ENCODE results near the gene GLIS2. TPM values are rescaled to one million over a fixed set of nuclear protein-coding genes. Genes with fewer than 3 reads are reported as not detected.

The GLIS2 gene
- total and polyA plus RNA-seq, 2 donors: 0.85 to 3.0 TPM

DNA sequence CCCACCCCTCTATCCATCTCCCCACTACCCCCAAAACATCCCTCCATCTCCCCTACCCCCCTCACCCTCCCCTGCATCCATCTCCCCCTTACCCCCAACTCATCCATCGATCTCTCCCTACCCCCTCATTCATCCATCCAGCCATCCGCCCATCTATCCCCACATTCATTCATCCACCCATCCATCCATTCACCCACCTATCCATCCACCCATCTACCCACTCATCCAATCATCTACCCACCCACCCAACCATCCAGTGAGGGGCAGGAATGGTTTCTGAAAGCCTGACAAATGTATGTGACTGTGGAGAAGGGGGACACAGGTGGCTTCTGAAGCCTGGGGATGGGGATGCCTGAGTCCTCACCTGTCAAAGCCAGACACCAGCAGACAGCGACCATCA lies 44.0 kb downstream of the GLIS2 start:
- peaks cover 43 to 62% of the 10 kb centered on the region in 2 donors for H3K36me3 ChIP-seq (ENCODE audit: control insufficient read depth in 2 of 2, insufficient read depth in 2 of 2, low read length in 1 of 2)
- H3K9me3 ChIP-seq (ENCODE audit: control insufficient read depth in 2 of 2, insufficient read depth in 1 of 2, low read length in 1 of 2): peaks cover 0 to 2% of the 10 kb centered on the region in 2 donors
- H3K4me3 ChIP-seq (ENCODE audit: low read length in 2 of 2): no peak overlapping the region
- 96% methylated on average over 3 of the region's 3 CpGs for WGBS
- H3K27ac ChIP-seq (ENCODE audit: low read depth in 1 of 2, low read length in 1 of 2): no peak overlapping the region
- no peaks in the 10 kb centered on the region for H3K27me3 ChIP-seq (ENCODE audit: control insufficient read depth in 2 of 2, insufficient read depth in 1 of 2, low read length in 1 of 2)
- H3K4me1 ChIP-seq (ENCODE audit: control insufficient read depth in 2 of 2, insufficient read depth in 2 of 2, low read length in 2 of 2): no peaks in the 10 kb centered on the region
- no peak for DNase-seq (ENCODE audit: low read depth in 6 of 9, low spot score in 9 of 9)

DNA sequence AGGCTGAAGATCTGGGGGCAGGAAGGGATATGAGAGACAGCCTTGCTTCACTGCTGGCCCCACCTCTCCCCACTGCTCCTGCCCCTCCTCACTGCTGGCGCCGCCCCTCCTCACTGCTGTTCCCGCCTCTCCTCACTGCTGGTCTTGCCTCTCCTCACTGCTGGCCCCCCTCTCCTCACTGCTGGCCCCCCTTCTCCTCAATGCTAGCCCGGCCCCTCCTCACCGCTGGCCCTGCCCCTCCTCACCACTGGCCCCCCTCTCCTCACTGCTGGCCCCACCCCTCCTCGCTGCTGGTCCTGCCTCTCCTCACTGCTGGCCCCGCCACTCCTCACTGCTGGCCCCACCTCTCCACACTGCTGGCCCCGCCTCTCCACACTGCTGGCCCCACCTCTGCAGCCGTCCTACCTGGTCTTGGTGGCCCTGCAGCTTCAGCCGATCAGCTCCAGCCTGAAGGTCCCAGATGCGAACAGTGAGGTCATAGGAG lies 44.7 kb downstream of the GLIS2 start:
- Histone ChIP-seq H3K36me3 (ENCODE audit: control insufficient read depth in 2 of 2, insufficient read depth in 2 of 2, low read length in 1 of 2) (peaks cover 43 to 64% of the 10 kb centered on the region in 2 donors), H3K4me3 (ENCODE audit: low read length in 2 of 2) (no peak overlapping the region), H3K27me3 (ENCODE audit: control insufficient read depth in 2 of 2, insufficient read depth in 1 of 2, low read length in 1 of 2) (no peaks in the 10 kb centered on the region), H3K4me1 (ENCODE audit: control insufficient read depth in 2 of 2, insufficient read depth in 2 of 2, low read length in 2 of 2) (no peaks in the 10 kb centered on the region), H3K9me3 (ENCODE audit: control insufficient read depth in 2 of 2, insufficient read depth in 1 of 2, low read length in 1 of 2) (peaks cover 0 to 2% of the 10 kb centered on the region in 2 donors), H3K27ac (ENCODE audit: low read depth in 1 of 2, low read length in 1 of 2) (no peak overlapping the region)
- DNase-seq (ENCODE audit: low read depth in 6 of 9, low spot score in 9 of 9): no peak
- WGBS: 97% methylated on average over 11 of the region's 11 CpGs

DNA sequence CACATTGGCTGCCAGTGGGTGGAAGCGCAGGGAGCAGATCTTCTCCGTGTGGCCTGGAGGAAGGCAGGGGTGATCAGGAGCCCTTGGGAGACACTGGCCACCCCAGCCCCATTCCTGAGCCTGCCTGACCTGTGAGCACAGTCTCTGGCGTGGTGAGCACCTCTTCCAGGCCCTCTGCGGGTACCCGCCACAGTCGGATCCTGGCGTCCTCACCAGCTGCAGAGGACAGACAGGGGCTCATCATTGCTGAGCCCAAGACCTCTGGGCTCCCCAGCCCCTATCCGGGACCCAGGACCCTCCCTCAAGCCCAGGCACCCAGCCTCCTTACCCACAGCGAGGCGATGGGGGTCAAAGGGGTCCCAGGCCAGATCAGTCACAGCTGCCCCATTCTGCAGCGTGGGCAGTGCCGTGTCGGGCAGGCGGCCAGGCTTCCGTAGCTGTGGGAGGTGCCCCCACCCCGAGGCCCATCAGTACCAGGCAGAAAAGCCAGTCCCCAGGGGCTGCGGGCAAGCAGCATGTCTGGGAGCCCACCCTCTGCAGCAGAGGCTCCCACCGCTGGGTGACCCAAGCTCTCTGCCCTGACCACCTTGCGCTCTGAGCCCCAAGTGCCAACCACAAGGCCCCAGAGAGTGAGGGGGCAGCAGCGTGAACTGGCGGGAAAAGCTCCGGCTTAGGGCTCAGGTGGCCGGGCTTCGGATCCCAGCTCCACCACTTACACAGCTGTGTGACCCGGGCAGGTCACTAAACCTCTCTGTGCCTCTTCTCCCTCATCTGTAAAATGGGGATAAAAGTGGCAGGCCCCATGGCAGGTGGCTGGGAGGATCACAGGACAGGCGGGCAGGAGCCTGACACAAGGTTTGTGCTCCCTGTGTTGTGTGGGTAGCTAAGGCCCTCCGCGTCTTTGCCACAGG lies 45.4 kb downstream of the GLIS2 start:
- no peak for DNase-seq (ENCODE audit: low read depth in 6 of 9, low spot score in 9 of 9)
- Histone ChIP-seq H3K27ac (ENCODE audit: low read depth in 1 of 2, low read length in 1 of 2) (no peak overlapping the region), H3K27me3 (ENCODE audit: control insufficient read depth in 2 of 2, insufficient read depth in 1 of 2, low read length in 1 of 2) (no peaks in the 10 kb centered on the region), H3K4me1 (ENCODE audit: control insufficient read depth in 2 of 2, insufficient read depth in 2 of 2, low read length in 2 of 2) (no peaks in the 10 kb centered on the region), H3K9me3 (ENCODE audit: control insufficient read depth in 2 of 2, insufficient read depth in 1 of 2, low read length in 1 of 2) (peaks cover 0 to 2% of the 10 kb centered on the region in 2 donors), H3K4me3 (ENCODE audit: low read length in 2 of 2) (no peak overlapping the region), H3K36me3 (ENCODE audit: control insufficient read depth in 2 of 2, insufficient read depth in 2 of 2, low read length in 1 of 2) (peaks cover 45 to 67% of the 10 kb centered on the region in 2 donors)
- 99% methylated on average over 28 of the region's 28 CpGs for WGBS

DNA sequence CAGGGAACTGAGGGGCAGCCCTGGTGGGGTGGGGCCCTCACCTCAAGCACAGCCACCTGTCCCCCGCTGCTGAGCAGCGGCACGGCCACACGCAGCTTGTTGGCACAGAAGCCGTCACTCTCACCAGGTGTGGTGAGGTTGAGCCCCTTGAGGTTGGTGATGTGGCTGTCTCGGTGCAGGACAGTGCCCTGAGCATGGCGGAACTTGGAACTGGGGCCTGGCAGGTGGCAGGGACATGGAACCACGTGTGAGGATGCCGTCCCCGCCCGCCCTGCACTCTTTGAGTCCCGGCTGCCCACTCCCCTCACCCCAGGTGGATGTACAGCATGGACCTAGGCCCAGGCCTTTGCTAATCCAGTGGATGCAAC lies 46.1 kb downstream of the GLIS2 start:
- Histone ChIP-seq H3K4me3 (ENCODE audit: low read length in 2 of 2) (no peak overlapping the region), H3K36me3 (ENCODE audit: control insufficient read depth in 2 of 2, insufficient read depth in 2 of 2, low read length in 1 of 2) (peaks cover 43 to 64% of the 10 kb centered on the region in 2 donors), H3K4me1 (ENCODE audit: control insufficient read depth in 2 of 2, insufficient read depth in 2 of 2, low read length in 2 of 2) (no peaks in the 10 kb centered on the region), H3K27me3 (ENCODE audit: control insufficient read depth in 2 of 2, insufficient read depth in 1 of 2, low read length in 1 of 2) (no peaks in the 10 kb centered on the region), H3K27ac (ENCODE audit: low read depth in 1 of 2, low read length in 1 of 2) (no peak overlapping the region), H3K9me3 (ENCODE audit: control insufficient read depth in 2 of 2, insufficient read depth in 1 of 2, low read length in 1 of 2) (peaks cover 0 to 2% of the 10 kb centered on the region in 2 donors)
- 96% methylated on average over 12 of the region's 12 CpGs for WGBS
- DNase-seq (ENCODE audit: low read depth in 6 of 9, low spot score in 9 of 9): no peak

DNA sequence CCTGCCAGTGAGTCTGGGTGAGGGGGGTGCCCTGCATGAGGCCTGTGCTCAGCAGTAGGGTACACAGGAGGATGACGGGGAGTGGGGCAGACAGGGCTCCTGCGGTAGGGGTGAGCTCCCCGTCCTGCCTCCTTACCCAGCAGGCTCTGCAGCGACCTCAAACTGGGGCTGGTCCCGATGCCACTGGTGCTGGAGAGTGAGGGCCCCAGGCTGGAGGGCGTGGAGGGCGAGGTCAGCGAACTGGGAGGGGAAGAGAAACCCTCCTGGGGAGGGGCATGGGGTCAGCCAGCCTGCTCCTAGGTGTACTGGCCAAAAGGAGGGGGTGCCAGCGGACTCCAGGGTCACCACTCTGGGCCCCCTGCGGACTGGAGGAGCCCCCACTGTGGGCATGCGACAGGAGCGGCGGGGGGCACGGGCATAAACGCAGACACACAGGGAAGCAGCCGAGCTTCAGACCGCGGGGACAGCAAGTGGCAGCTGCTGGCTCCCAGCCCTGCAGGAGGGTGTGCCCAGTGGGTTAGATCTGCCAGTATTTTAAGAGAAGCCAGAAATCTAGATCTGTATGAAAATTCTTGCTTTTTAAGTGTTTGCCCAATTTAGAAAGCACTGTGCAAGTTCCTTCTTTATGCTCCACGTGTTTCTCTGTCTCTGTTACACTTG lies 46.7 kb downstream of the GLIS2 start:
- Histone ChIP-seq H3K36me3 (ENCODE audit: control insufficient read depth in 2 of 2, insufficient read depth in 2 of 2, low read length in 1 of 2) (peaks cover 42 to 60% of the 10 kb centered on the region in 2 donors), H3K27ac (ENCODE audit: low read depth in 1 of 2, low read length in 1 of 2) (no peak overlapping the region), H3K27me3 (ENCODE audit: control insufficient read depth in 2 of 2, insufficient read depth in 1 of 2, low read length in 1 of 2) (no peaks in the 10 kb centered on the region), H3K4me1 (ENCODE audit: control insufficient read depth in 2 of 2, insufficient read depth in 2 of 2, low read length in 2 of 2) (no peaks in the 10 kb centered on the region), H3K9me3 (ENCODE audit: control insufficient read depth in 2 of 2, insufficient read depth in 1 of 2, low read length in 1 of 2) (peaks cover 0 to 2% of the 10 kb centered on the region in 2 donors), H3K4me3 (ENCODE audit: low read length in 2 of 2) (no peak overlapping the region)
- no peak for DNase-seq (ENCODE audit: low read depth in 6 of 9, low spot score in 9 of 9)
- 95% methylated on average over 19 of the region's 19 CpGs for WGBS

DNA sequence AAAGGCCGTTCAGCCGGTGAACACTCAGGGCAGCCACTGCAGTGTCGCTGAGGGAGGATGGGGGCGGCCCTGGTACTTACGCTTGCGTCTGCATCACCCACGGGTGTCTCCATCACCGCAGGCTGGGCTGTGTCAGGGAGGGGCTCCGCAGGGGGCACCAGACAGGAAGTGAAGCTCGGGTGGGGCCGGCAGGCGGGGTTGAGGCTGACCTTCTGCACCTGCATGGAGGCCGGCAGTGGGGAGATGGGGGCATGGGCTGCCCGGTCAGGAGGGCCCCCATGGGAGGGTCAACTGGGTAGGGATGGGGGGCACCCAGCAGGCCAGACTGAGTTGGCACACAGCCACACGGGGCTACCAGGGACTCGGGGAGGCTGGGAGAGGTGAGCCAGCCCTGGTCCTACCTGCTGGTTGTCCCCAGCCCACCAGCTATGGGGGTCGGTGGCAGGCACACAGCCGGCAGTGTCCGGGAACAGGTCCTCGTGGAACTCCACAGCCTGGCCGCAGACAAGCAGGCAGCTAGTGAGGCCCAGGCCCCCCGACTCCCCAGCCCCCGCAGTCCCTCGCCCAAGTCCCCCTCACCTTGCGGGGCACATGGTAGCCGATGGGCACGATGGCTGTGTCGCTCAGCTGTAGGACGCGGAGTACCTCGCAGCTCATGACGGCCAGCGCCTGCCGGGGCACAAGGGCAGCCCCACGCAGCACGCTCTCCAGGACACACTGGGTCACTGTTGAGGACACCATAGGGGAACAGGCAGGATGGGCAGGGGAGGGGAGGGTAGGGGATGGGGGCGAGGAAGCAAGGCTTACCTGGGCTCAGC lies 48.5 kb downstream of the GLIS2 start:
- 96% methylated on average over 37 of the region's 37 CpGs for WGBS
- Histone ChIP-seq H3K9me3 (ENCODE audit: control insufficient read depth in 2 of 2, insufficient read depth in 1 of 2, low read length in 1 of 2) (peaks cover 0 to 2% of the 10 kb centered on the region in 2 donors), H3K4me1 (ENCODE audit: control insufficient read depth in 2 of 2, insufficient read depth in 2 of 2, low read length in 2 of 2) (no peaks in the 10 kb centered on the region), H3K27me3 (ENCODE audit: control insufficient read depth in 2 of 2, insufficient read depth in 1 of 2, low read length in 1 of 2) (no peaks in the 10 kb centered on the region), H3K36me3 (ENCODE audit: control insufficient read depth in 2 of 2, insufficient read depth in 2 of 2, low read length in 1 of 2) (peaks cover 36 to 51% of the 10 kb centered on the region in 2 donors), H3K4me3 (ENCODE audit: low read length in 2 of 2) (no peak overlapping the region), H3K27ac (ENCODE audit: low read depth in 1 of 2, low read length in 1 of 2) (no peak overlapping the region)
- no peak for DNase-seq (ENCODE audit: low read depth in 6 of 9, low spot score in 9 of 9)

DNA sequence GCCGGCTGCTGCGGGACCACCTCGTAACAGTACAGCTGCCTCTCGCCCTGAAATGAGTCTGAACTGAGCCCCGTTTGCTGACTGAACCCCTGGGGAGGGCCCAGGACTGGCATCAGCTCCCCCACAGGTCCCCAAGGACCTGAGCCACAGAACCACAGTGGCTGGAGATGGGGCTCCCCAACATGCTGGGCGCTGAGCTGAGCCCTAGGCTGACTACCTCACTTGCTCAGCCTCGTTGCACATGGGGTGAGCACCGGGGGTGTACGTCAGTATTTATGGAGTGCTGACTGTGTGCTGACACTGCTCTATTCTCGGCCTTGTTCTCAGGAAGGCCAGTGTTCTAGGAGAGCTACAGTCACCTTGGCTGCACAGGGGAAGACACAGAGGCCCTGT lies 49.1 kb downstream of the GLIS2 start:
- Histone ChIP-seq H3K4me3 (ENCODE audit: low read length in 2 of 2) (no peak overlapping the region), H3K9me3 (ENCODE audit: control insufficient read depth in 2 of 2, insufficient read depth in 1 of 2, low read length in 1 of 2) (peaks cover 0 to 2% of the 10 kb centered on the region in 2 donors), H3K27me3 (ENCODE audit: control insufficient read depth in 2 of 2, insufficient read depth in 1 of 2, low read length in 1 of 2) (no peaks in the 10 kb centered on the region), H3K4me1 (ENCODE audit: control insufficient read depth in 2 of 2, insufficient read depth in 2 of 2, low read length in 2 of 2) (peaks cover 0 to 3% of the 10 kb centered on the region in 2 donors), H3K27ac (ENCODE audit: low read depth in 1 of 2, low read length in 1 of 2) (no peak overlapping the region), H3K36me3 (ENCODE audit: control insufficient read depth in 2 of 2, insufficient read depth in 2 of 2, low read length in 1 of 2) (peaks cover 35 to 47% of the 10 kb centered on the region in 2 donors)
- DNase-seq (ENCODE audit: low read depth in 6 of 9, low spot score in 9 of 9): no peak
- 96% methylated on average over 10 of the region's 10 CpGs for WGBS

DNA sequence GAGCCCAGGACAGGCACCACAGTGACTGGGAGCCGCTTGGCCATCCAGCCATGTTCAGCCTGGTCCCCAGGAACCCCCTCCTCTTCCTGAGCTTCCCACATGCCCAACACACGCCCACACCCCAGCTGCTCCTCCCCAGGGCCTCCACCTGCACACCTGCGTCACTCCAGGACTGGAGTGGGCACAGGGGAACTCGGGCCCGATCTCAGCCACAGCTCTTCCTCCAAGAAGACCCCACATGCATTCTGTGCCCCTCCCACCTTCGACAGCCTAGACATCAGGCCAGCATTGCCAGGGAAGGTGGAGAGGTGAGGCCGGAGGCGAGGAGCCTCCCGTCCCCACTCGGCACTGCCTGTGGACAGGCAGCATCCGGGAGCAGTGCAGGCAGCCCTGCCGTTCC lies 49.7 kb downstream of the GLIS2 start:
- H3K27ac ChIP-seq (ENCODE audit: low read depth in 1 of 2, low read length in 1 of 2): no peak overlapping the region
- WGBS: 97% methylated on average over 12 of the region's 12 CpGs
- H3K4me3 ChIP-seq (ENCODE audit: low read length in 2 of 2): no peak overlapping the region
- H3K4me1 ChIP-seq (ENCODE audit: control insufficient read depth in 2 of 2, insufficient read depth in 2 of 2, low read length in 2 of 2): peaks cover 0 to 7% of the 10 kb centered on the region in 2 donors
- H3K36me3 ChIP-seq (ENCODE audit: control insufficient read depth in 2 of 2, insufficient read depth in 2 of 2, low read length in 1 of 2): peaks cover 29 to 41% of the 10 kb centered on the region in 2 donors
- no peaks in the 10 kb centered on the region for H3K27me3 ChIP-seq (ENCODE audit: control insufficient read depth in 2 of 2, insufficient read depth in 1 of 2, low read length in 1 of 2)
- no peak for DNase-seq (ENCODE audit: low read depth in 6 of 9, low spot score in 9 of 9)
- peaks cover 0 to 2% of the 10 kb centered on the region in 2 donors for H3K9me3 ChIP-seq (ENCODE audit: control insufficient read depth in 2 of 2, insufficient read depth in 1 of 2, low read length in 1 of 2)
